Measurements from ENCODE around the gene RFK.

The RFK gene

DNA sequence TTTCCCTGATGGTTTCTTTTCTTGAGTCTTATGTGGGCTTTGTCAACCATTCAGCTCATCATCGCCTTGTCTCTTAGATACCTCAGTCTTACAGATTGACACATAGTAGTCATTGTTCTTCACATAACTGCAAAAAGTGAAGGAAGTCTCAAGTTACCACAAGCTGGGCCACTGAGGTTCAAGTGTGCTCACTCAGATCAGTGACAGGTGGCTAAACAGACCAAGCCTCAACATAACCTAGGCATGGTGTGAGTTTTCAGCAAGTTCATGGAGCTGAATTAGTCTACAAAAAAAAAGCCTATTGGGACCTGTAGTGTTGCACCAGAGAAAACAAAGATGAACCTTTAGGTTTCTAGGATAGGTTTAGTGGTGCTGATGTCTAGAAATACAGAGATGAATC lies 58.2 kb downstream of the RFK start:
- no peak for DNase-seq (ENCODE audit: low read depth)
- no peak overlapping the region for H3K4me3 ChIP-seq (ENCODE audit: low read depth, low read length)
- TF ChIP-seq, protein P1, sequence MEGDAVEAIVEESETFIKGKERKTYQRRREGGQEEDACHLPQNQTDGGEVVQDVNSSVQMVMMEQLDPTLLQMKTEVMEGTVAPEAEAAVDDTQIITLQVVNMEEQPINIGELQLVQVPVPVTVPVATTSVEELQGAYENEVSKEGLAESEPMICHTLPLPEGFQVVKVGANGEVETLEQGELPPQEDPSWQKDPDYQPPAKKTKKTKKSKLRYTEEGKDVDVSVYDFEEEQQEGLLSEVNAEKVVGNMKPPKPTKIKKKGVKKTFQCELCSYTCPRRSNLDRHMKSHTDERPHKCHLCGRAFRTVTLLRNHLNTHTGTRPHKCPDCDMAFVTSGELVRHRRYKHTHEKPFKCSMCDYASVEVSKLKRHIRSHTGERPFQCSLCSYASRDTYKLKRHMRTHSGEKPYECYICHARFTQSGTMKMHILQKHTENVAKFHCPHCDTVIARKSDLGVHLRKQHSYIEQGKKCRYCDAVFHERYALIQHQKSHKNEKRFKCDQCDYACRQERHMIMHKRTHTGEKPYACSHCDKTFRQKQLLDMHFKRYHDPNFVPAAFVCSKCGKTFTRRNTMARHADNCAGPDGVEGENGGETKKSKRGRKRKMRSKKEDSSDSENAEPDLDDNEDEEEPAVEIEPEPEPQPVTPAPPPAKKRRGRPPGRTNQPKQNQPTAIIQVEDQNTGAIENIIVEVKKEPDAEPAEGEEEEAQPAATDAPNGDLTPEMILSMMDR (IDR thresholded peaks at IDR 0.05; ENCODE audit: low read depth, low read length, missing control alignments): no peak

All from GM12864 (cell line).